ENCODE results near the gene NAA10. TPM values are rescaled to one million over a fixed set of nuclear protein-coding genes. Genes with fewer than 3 reads are reported as not detected.
A peak's percentile ranks its signal among the peaks of the same experiment; 100 is the strongest.

NAA10 gene
- total RNA-seq, 6 experiments from 2014 or later = 36.1 to 56.2 (median 39.7) TPM

GRCh38 chrX:153954558-153955227 lies 19.9 kb upstream of the NAA10 start:
- Histone ChIP-seq H3K9me3 (no peaks in the 10 kb centered on the region), H3K4me1 (no peaks in the 10 kb centered on the region), H3K4me3 (no peak overlapping the region), H3K36me3 (peaks cover 0 to 81% (median 29%) of the 10 kb centered on the region in 4 donors), H3K27me3 (no peaks in the 10 kb centered on the region), H3K27ac (no peak overlapping the region)
- WGBS (ENCODE audit: insufficient coverage, low coverage, low lambda C conversion rate, missing lambda C conversion rate) = 90% methylated on average over 2 of the region's 44 CpGs
- intact Hi-C loops (cut with DNase I) = loop anchor here in 1 of 2 donors (5.0 to 10.0 kb wide), 2 partner anchors 192 to 990 kb away; partner anchors contain the start of gene PLXNB3
- DNase-seq (peak in 1 of 3 donors; percentile 23), ATAC-seq (peak in 1 of 4 donors; percentile 2)
- TF ChIP-seq CTCF (IDR thresholded peaks at IDR 0.05) (no peak), POLR2A (IDR thresholded peaks at IDR 0.05) (no peak)

GRCh38 chrX:153953892-153954557 lies 19.2 kb upstream of the NAA10 start:
- Histone ChIP-seq H3K36me3 (peaks cover 0 to 79% (median 25%) of the 10 kb centered on the region in 4 donors), H3K4me1 (no peaks in the 10 kb centered on the region), H3K27me3 (no peaks in the 10 kb centered on the region), H3K4me3 (no peak overlapping the region), H3K27ac (no peak overlapping the region), H3K9me3 (no peaks in the 10 kb centered on the region)
- intact Hi-C loops (cut with DNase I) = loop anchor here in 1 of 2 donors (5.0 to 10.0 kb wide), 2 partner anchors 192 to 989 kb away; partner anchors contain the start of gene PLXNB3
- TF ChIP-seq CTCF (IDR thresholded peaks at IDR 0.05) (no peak), POLR2A (IDR thresholded peaks at IDR 0.05) (no peak)
- ATAC-seq (peak in 1 of 4 donors; percentile 4), DNase-seq (peak in 1 of 3 donors; percentile 25)
- 55% methylated on average over 4 of the region's 33 CpGs for WGBS (ENCODE audit: insufficient coverage, low coverage, low lambda C conversion rate, missing lambda C conversion rate)

GRCh38 chrX:153953342-153953830 lies 18.5 kb upstream of the NAA10 start:
- ATAC-seq = peak; percentile 64 to 82 (median 78)
- intact Hi-C loops (cut with DNase I) = loop anchor here in 1 of 2 donors (5.0 to 10.0 kb wide), 2 partner anchors 191 to 989 kb away; partner anchors contain the start of gene PLXNB3
- TF ChIP-seq CTCF (IDR thresholded peaks at IDR 0.05) = peak; percentile 93 to 100 (median 97)
- no peak for TF ChIP-seq POLR2A (IDR thresholded peaks at IDR 0.05)
- Histone ChIP-seq H3K4me3 (no peak overlapping the region), H3K27me3 (no peaks in the 10 kb centered on the region), H3K4me1 (no peaks in the 10 kb centered on the region), H3K27ac (no peak overlapping the region), H3K9me3 (no peaks in the 10 kb centered on the region), H3K36me3 (peaks cover 0 to 73% (median 22%) of the 10 kb centered on the region in 4 donors)
- peak in 2 of 3 donors; percentile 62 to 72 for DNase-seq
- 28% methylated on average over 13 of the region's 33 CpGs for WGBS (ENCODE audit: insufficient coverage, low coverage, low lambda C conversion rate, missing lambda C conversion rate)

- WGBS (ENCODE audit: insufficient coverage, low coverage, low lambda C conversion rate, missing lambda C conversion rate) = 81% methylated on average over 12 of the region's 32 CpGs
- DNase-seq (peak in 1 of 3 donors; percentile 32), ATAC-seq (no peak)
- no peak for TF ChIP-seq POLR2A (IDR thresholded peaks at IDR 0.05)
- Histone ChIP-seq H3K27ac (no peak overlapping the region), H3K9me3 (no peaks in the 10 kb centered on the region), H3K4me3 (no peak overlapping the region), H3K36me3 (peaks cover 0 to 65% (median 22%) of the 10 kb centered on the region in 4 donors), H3K27me3 (no peaks in the 10 kb centered on the region), H3K4me1 (no peaks in the 10 kb centered on the region)
- intact Hi-C loops (cut with DNase I) = loop anchor here in 1 of 2 donors (5.0 to 10.0 kb wide), 2 partner anchors 190 to 988 kb away; partner anchors contain the start of gene PLXNB3
Measured at GRCh38 chrX:153952373-153953026, 17.7 kb upstream of the NAA10 start.
